Prostate gland (tissue), 2 donors: ENCODE measurements around the gene SMARCA1. TPM values are rescaled to one million over a fixed set of nuclear protein-coding genes. Genes with fewer than 3 reads are reported as not detected.

ENCODE experiments used
- DNase-seq: peaks from one replicate; pipeline ENCODE4 v3.0.0-alpha.2; 2019; ENCODE audit warnings: low spot score
- H3K27ac ChIP-seq, 2 donors: fragments of 200-600 bp; sonication (generic); 2 replicates each; pipeline ENCODE4 v1.5.1; 2017 to 2019
- H3K27me3 ChIP-seq: fragments of 200-600 bp; sonication (generic); replicated peaks from 2 replicates; pipeline ENCODE4 v1.5.1; 2019; ENCODE audit not compliant: insufficient read depth
- H3K36me3 ChIP-seq, 2 donors: fragments of 200-600 bp; sonication (generic); 1 replicate in 1 of 2; 2 replicates in 1 of 2; pipeline versions ENCODE4 v1.5.1 to v1.8.1; 2017 to 2019
- H3K4me1 ChIP-seq: fragments of 200-600 bp; sonication (generic); replicated peaks from 2 replicates; pipeline ENCODE4 v1.5.1; 2019
- H3K4me3 ChIP-seq, 2 donors: fragments of 200-600 bp; sonication (generic); 2 replicates each; pipeline ENCODE4 v1.5.1; 2017 to 2019
- H3K9me3 ChIP-seq: fragments of 200-600 bp; sonication (generic); 2 replicates; pipeline ENCODE4 v1.5.1; 2017
- POLR2A ChIP-seq: fragments of 450-650 bp; IDR thresholded peaks from one replicate; pipeline ENCODE4 v1.6.1; 2016; ENCODE audit warnings: antibody characterized with exemption, mild to moderate bottlenecking
- POLR2AphosphoS5 ChIP-seq: sonication (generic); formaldehyde crosslinking; IDR thresholded peaks from one replicate; pipeline ENCODE4 v1.6.1; 2017; ENCODE audit warnings: antibody characterized with exemption
- WGBS: methylation state at CpG from one replicate; pipeline ENCODE4 v1.1.5; 2018; 5-methylcytosine and 5-hydroxymethylcytosine counted together
- intact Hi-C: fragments of 100-400 bp; cut with DNase I; formaldehyde crosslinking; loops from one replicate; pipeline ENCODE4 v1.14.2; 2022
- total RNA-seq, 2 donors: library from RNA; depleted of rRNA; stranded (reverse); fragments of >200 nt; gene quantifications; one replicate each; pipeline ENCODE4 v1.1.0, GENCODE V29; 2016
- TF ChIP-seq, protein P1 (sequence below), 4 experiments: fragments of 200-600 bp in 2 of 4; fragments of 450-650 bp in 2 of 4; sonication (generic) in 2 of 4; IDR thresholded peaks; 1 replicate in 3 of 4; 2 replicates in 1 of 4; pipeline ENCODE4 v1.5.1; 2016 to 2019; ENCODE audit warnings: antibody characterized with exemption in 4 of 4, mild to moderate bottlenecking in 2 of 4, moderate library complexity in 2 of 4

Gene SMARCA1
- total RNA-seq, 2 donors from 2014 or later: 41.9 to 157 TPM

DNA sequence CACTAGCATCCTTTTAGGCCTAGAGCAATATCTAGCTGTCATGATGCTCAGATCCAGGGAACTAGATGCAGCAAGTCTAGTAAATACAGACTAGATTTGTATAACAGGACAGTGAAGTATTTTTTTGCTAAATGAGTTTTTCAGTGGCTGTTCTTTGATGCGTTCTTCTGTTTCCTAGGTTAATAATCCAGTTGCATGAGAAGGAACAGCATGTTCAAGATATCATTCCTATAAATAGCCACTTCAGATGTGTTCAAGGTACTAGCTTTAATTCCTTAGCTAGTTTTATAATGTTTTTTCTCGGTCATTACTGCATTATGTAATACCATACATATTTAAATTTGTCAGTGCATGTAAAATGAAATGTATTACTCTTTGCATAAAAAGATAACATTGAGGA lies 21.5 kb upstream of the SMARCA1 start:
- no peak for TF ChIP-seq POLR2AphosphoS5
- TF ChIP-seq, protein P1, sequence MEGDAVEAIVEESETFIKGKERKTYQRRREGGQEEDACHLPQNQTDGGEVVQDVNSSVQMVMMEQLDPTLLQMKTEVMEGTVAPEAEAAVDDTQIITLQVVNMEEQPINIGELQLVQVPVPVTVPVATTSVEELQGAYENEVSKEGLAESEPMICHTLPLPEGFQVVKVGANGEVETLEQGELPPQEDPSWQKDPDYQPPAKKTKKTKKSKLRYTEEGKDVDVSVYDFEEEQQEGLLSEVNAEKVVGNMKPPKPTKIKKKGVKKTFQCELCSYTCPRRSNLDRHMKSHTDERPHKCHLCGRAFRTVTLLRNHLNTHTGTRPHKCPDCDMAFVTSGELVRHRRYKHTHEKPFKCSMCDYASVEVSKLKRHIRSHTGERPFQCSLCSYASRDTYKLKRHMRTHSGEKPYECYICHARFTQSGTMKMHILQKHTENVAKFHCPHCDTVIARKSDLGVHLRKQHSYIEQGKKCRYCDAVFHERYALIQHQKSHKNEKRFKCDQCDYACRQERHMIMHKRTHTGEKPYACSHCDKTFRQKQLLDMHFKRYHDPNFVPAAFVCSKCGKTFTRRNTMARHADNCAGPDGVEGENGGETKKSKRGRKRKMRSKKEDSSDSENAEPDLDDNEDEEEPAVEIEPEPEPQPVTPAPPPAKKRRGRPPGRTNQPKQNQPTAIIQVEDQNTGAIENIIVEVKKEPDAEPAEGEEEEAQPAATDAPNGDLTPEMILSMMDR (IDR thresholded peaks at IDR 0.05): no peak
- no peak for TF ChIP-seq POLR2A
- intact Hi-C loops: no loop called here
- Histone ChIP-seq H3K4me1 (no peaks in the 10 kb centered on the region), H3K4me3 (no peak overlapping the region), H3K36me3 (no peaks in the 10 kb centered on the region), H3K9me3 (no peaks in the 10 kb centered on the region), H3K27me3 (no peaks in the 10 kb centered on the region), H3K27ac (no peak overlapping the region)
- WGBS: 49% methylated on average over 2 of the region's 2 CpGs
- no peak for DNase-seq

DNA sequence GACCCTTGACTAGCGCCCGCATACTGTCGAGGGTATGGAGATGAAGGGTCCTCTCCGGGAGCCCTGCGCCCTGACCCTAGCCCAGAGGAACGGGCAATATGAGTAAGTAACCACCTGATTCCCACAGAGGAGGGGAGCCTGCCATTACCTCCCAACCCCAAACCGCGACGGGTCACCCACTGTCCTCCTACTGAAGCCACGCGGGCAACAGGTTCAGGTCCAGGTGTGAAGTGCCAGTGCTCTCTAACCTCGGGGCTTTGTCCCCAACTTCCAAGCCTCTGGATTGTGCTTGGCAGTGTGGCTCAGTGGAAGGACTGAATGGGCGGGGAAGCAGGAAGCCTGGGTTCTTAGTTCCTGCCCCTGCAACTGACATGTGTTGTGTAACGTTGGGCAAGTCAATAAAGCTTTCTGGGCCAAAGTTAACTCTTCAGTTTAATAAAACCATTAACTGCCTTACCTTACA lies 17.5 kb upstream of the SMARCA1 start:
- Histone ChIP-seq H3K4me3 (peak overlapping the region; percentile 54 to 56), H3K27ac (peak overlapping the region; percentile 79 to 84), H3K36me3 (no peaks in the 10 kb centered on the region), H3K4me1 (no peaks in the 10 kb centered on the region), H3K9me3 (no peaks in the 10 kb centered on the region), H3K27me3 (no peaks in the 10 kb centered on the region)
- 0% methylated on average over 10 of the region's 14 CpGs for WGBS
- peak; percentile 8 for DNase-seq
- intact Hi-C loops: no loop called here
- TF ChIP-seq POLR2A (no peak), POLR2AphosphoS5 (no peak)
- TF ChIP-seq, protein P1 (IDR thresholded peaks at IDR 0.05): no peak

- peak; percentile 47 for DNase-seq
- intact Hi-C loops: no loop called here
- peak within 1 kb of the TSS; percentile 79 to 84 for H3K27ac ChIP-seq
- H3K9me3 ChIP-seq: no peaks in the 10 kb centered on the region
- H3K4me3 ChIP-seq: peak within 1 kb of the TSS; percentile 54 to 56
- H3K27me3 ChIP-seq: no peaks in the 10 kb centered on the region
- H3K36me3 ChIP-seq: no peaks in the 10 kb centered on the region
- WGBS: under 1% methylated on average over 23 of the region's 60 CpGs
- H3K4me1 ChIP-seq: no peaks in the 10 kb centered on the region
- no peak for TF ChIP-seq POLR2A
- TF ChIP-seq, protein P1 (IDR thresholded peaks at IDR 0.05): peak; percentile 34 to 65 (median 60)
Measured at GRCh38 chrX:129540068-129540653, 16.9 kb upstream of the SMARCA1 start, which contains the start of gene OCRL. TSS of gene OCRL (plus strand) at chrX:129540259. CDS start at chrX:129540440, 181 bp downstream.

DNA sequence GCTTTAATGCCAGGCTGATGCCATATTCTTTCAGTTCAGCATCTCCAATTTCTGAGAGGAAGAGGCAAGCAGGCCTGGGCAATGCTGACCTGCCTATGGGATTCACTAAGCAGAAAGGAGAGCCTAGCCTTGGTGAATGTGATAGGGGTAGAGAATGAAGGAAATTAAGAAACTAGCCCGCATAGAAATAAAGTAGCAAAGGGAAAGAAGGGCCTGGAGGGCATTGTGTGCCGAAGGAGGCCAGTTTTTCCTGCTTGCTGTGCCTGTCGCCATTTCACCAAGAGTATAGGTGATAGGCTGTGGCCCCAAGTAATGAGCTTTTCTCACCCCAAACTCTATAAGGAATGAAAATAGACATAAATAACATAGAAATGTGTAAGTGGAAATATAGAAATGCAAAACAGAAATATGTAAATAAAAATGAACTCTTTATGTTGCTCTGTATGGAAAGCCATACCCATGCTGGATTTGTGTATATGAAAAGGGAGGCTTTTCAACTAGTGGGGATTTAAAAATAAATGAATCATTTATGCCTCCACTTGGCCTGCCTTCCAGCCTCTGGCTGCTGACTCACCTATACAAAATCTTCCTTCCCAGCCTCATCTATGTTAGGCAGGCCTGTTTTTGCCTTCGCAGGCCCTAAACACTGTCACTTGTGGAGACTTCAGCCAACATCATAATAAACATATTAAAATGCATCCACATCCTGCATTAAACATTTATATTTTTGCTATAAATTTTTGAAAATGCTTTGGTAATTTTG lies 11.7 kb upstream of the SMARCA1 start:
- no peaks in the 10 kb centered on the region for H3K27me3 ChIP-seq
- no peak overlapping the region for H3K27ac ChIP-seq
- no peak for DNase-seq
- H3K36me3 ChIP-seq: no peaks in the 10 kb centered on the region
- TF ChIP-seq POLR2A: no peak
- TF ChIP-seq, protein P1 (IDR thresholded peaks at IDR 0.05): no peak
- TF ChIP-seq POLR2AphosphoS5: no peak
- H3K4me3 ChIP-seq: no peak overlapping the region
- no peaks in the 10 kb centered on the region for H3K4me1 ChIP-seq
- WGBS: 83% methylated on average over 4 of the region's 4 CpGs
- no peaks in the 10 kb centered on the region for H3K9me3 ChIP-seq
- intact Hi-C loops: no loop called here

GRCh38 chrX:129531132-129531531 lies 7.8 kb upstream of the SMARCA1 start:
- H3K4me1 ChIP-seq: no peaks in the 10 kb centered on the region
- H3K4me3 ChIP-seq: no peak overlapping the region
- WGBS: 64% methylated on average over 1 of the region's 1 CpG
- intact Hi-C loops: no loop called here
- no peak for TF ChIP-seq POLR2A
- no peak for TF ChIP-seq POLR2AphosphoS5
- TF ChIP-seq, protein P1 (IDR thresholded peaks at IDR 0.05): no peak
- H3K9me3 ChIP-seq: no peaks in the 10 kb centered on the region
- no peaks in the 10 kb centered on the region for H3K36me3 ChIP-seq
- no peak for DNase-seq
- no peak overlapping the region for H3K27ac ChIP-seq
- H3K27me3 ChIP-seq: no peaks in the 10 kb centered on the region
